ENCODE data around the gene RPL26.
"Not testable (repeated sequence)": the region's sequence is repeated elsewhere in the genome, so short reads cannot be mapped to it uniquely, and the experiment has no call there.

RPL26 gene

DNA sequence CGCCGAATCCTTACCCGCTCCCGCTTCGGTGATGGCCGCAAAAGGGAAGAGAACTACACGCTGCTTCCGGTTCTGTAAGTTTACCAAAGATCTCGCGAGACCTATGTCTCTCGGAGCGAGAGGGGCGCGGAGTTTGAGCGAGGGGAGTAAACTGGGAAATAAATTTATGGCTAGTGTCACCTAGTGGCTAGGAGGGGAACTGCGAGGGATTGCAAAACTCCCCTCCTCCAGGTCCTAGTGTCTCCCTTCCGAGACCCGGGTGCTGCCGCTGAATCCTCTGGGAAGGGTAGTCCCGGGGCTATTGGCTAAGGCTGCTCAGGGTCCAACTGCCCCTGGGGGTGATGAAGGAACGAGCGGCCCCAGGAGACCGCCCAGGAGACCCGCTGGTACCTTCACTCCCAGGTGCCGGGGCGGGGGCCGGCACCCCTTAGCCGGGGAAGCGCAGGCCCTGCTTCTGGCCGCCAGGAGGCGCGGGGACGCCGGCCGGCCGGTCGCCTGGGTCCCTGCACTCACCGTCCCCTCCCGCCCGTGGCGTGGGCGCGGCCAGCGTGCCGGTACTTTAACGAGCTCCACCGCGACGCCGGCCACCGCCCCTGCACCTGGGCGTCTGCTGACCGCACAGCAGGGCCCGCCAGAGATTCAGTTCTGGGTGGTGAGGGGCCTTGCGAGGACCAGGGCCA is at the start of gene RPL26:
Gene RPL26, minus strand, starts transcription at position 51 of the 680 bp plus-strand sequence. CDS start 883 bp downstream, outside the sequence.
- DNase-seq = peak; percentile 100

DNA sequence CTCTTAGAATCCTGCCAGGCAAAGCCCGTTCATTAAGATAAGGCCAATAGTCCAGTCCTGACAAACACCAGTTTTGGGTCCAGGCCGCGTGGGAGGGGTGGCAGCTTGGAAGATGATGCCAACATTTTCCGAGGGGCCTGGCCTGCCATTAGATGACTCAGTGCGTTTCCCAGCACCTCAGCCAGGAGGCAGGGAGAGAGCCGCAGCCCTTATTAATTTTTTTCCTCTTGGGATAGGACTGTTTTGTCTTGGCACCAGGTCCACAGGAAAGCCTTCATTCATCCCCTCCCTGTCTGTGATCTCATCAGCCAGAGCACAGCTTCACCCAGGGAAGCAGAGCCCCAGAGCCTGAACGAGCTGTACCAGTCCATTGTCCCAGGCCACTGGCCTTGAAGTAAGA is 48.0 kb upstream of the RPL26 start:
- DNase-seq = no peak

DNA sequence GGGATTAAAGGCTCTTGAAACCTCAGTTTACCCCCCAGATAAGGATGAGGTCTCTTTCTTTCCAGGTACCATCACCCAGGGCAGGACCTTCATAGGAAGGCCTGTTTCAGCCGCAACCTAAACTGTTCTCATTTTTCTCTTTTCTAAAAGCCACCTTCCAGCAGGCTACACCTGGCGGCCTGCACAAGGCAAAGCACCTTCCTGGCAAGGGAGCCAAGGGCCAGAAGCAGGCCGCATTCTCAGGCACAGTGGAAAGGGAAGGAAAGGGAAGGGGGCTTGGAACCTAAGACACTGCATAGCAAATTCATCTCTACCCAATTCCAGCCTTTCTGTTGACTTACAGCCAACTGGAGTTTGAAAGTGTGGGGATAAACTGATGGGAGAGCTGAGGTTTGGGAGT is 43.8 kb upstream of the RPL26 start:
- no peak for DNase-seq

DNA sequence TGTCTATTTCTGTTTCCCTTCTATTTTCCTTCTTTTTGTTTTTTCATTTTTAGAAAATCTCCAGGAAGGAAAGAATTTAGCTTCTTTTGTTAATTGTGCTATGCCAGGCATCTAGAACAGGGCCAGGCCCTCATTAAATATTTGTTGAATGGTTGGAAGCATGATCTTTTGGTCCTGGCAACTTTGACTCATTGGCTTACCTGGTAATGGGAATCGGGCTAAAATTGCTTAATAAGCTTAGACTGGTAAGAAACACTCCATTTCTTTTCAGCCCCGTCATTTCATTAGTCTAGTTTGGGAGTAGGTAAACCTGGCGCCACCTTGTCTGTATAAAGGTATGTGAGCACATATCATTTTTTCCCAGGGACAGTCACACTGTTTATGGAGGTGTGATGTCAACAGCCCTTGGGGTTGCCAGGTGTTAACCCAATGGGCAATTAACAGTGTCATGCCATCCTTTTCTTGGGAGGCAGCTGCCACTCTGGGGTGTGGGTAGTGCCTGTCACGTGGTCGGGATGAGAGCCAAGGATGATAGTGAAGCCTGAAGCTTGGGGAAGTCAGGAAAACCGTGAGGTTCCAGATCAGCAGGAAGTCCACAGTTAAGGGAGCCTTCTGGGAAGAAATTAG is 43.2 kb upstream of the RPL26 start:
- no peak for DNase-seq

DNA sequence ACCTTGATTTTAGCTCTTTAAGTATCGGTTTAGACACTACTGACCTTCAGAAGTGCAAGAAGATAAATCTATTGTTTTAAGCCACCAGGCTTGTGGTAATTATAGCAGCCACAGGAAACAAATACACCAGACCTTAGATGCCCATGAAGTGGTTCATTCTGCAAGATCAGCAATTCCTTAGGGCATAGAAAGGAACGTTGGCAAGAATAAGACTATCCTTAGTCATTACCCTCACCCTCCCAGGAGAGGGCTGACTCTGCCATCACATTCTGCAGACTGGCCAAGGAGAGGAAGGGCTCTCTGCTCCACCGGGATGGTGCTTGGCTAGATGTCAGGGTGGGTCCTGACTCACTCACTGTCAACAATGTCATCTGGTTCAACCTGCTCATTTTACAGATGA is 38.6 kb upstream of the RPL26 start:
- DNase-seq = no peak

DNA sequence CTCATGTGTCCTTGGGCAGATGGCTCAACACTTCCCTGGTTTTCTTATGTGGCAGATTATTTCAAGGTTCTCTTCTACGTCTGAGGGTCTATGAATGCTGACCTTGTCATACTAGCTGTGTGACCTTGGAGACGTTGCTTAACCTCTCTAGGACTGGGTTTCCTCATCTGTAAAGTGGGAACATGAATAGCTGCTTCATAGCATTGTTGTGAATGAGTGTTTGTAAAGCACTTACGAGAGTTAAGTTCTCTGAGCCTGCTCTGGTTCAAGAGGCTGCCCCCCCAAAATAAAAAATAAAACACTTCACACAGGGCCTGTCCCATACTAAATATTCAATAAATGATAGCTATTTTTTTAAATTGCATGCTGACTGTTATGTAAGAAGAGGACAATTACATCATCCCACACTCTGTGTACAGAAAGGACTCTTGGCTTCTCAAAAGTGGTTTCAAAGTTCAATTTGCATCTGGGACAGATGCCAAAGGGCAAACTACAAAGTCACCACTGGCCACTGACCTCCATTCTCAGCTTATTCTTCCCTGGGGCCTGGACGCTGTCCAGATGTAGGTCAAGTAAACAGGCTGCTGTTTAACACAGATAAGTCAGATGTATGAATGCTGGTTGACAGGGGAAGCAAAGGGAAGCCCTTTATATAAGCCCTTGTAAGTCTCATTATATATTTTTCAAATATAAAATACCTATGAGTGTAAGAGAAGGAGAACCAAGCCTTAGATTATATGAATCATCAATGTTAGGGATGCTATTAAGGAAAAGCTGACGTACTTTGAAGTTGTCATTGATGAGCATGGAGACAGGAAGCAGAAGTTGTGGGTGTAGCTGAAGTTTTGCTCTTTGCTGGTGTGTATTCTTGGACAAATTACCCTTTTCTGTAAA is 37.3 kb upstream of the RPL26 start:
- peak; percentile 29 for DNase-seq

DNA sequence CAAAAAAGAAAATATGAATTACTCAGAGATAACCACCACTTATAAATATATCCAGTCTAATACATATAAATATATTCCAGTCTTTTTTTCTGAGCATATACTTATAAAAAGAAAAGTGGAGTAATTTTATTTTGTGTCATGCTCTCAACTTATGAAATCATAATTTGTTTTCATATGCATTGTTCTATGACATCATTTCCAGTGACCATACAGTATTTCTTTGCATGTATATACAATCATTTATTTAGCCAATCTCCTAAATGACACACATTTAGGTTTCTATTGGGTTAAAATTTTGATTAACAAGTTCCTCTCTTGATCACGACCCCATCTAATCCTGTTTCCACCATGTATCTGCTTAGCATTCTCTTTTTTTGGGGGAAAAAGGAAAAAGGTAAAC is 36.3 kb upstream of the RPL26 start:
- no peak for DNase-seq

DNA sequence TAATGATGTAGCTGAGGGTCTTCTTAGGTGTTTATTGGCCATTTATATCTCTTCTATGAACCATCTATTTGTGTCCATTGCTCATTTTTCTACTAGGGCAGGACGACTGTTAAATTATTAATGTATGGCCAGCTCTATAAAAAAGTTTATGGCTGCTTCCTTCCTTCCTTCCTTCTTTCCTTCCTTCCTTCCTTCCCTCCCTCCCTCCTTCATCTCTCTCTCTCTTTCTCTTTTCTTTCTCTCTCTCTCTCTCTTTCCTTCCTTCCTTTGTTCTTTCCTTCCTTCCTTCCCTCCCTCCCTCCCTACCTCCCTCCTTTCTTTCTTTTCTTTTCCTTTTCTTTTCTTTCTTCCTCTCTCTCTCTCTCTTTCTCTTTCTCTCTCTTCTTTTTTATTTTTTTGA is 35.5 kb upstream of the RPL26 start:
- DNase-seq = no peak

DNA sequence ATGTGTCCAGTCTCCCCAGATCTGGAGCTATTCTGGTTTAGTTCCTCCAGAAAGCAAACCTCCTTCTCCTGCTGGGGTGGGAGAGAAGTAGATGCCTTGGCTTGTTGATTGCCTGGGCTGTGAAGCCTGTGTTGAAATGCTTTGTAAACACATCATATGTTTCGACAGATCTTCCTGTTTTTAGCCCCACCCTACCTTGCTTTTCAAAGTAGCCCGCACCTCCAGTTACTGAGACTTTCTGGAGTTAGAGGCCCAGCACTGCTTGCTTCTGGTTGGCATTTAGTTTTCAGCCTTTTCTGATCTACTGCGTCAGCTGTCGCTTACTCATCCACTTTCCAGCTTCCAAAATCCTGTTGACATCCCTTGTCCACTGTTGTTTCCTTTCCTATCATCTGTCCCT is 34.8 kb upstream of the RPL26 start:
- DNase-seq = no peak

DNA sequence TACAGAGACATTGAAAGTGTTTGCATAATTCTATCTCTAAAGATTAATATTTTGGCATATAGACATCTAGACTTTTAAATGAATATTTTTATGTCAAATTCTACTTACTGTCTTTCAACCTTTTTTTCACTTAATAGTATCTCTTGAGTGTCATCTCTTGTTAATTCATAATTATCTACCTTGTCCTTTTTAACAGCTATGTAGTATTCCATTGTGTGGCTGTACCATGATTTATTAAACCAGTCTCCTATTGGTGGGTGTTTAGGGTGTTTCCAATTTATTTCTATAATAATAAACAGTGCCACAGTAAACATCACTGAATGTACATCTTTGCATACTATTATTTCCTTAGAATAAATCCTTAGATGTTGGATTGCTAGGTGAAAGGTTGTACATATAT is 30.9 kb upstream of the RPL26 start:
- no peak for DNase-seq

DNA sequence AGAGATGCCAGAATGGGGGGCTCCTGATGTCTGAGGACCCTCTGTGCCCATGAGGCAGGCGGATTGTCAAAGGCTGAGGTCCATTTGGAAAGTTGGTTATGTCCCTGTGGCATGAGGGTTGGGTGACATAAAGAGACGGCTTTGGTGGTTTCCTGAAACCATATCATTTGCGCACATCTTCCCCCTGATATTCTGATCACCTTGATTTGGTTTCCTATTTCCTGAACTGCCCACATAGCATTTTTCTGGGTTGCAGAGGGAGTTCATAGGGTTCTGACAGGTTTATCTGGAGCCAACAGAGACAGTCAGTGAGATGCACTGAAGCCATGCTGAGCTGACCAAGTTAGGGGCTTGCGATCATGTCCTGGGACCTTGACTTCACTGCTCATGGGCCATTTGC is 30.3 kb upstream of the RPL26 start:
- no peak for DNase-seq

DNA sequence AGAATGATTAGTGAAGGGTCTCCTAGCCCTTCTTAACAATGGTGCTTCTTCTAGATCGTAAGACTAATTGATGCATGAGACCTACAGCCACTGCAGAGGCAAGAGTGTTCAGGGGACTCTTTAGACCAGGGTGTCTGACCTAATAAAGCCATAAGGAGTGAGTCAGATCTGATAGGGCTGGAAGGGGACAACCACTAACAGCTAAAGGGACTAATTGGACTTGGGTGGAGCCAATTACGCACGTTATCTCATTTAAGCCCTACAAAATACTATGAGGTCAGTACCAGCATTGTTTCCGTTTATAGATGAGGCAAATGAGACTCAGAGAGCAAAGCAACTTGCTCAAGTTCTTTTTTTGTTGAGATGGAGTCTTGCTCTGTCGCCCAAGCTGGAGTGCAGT is 29.1 kb upstream of the RPL26 start:
- DNase-seq = no peak

DNA sequence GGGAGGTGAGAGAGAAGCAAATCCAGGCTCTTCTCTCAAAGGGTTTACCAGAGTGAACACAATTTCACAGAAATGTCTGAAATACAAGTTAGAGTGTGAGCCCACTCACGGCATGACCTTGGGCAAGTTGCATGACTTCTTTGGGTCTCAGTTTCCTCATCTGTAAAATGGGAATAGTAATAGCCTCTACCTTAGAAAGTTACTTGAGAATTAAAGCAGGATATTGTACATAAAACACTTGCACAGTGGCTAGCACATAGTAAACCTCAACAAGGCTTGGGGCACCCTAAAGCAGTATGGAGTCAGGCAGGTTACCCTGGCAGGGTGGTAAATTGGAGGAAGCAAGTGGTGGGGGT is 27.9 kb upstream of the RPL26 start:
- DNase-seq = no peak

DNA sequence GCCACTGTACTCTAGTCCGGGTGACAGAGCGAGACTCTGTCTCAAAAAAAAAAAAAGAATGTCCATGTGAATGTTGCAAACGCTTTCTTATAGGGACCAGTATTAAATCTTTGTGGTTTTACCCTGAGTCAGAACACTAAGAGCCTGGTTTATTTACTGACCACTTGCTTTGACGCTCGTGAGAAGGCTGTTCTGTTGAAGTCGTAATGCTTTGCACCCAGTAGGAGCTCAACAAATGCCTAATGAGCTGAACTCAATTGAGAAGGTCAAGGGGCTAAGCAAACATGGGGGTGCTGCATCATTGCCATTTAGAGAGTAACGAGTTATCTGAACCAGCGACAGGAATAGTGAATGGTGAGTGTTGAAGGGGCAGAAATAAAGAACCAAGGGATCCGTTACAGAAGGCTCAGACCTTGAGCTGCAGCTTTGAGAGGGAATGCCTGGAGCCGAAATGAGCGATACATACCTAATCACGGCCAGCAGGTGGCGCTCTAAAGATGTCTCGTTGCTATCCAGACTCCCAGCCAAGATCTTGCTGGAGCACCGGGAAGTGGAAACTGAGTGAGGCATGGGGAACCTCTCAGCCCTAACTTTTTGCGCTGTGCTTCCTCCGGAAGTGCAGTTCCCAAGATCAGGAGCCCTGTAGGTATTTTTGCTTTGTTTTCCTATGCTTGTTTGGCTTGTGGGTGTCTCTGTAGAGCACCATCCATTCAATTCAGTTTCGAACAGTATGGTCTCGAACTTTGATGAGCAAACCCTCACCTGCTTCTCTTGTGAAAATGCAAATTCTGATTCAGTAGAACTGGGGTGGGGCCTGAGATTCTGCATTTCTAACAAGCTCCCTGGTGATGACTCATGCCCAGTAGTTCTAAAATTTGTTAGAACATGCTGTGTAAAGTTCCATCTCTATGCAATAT is 27.2 kb upstream of the RPL26 start:
- peak; percentile 96 for DNase-seq

DNA sequence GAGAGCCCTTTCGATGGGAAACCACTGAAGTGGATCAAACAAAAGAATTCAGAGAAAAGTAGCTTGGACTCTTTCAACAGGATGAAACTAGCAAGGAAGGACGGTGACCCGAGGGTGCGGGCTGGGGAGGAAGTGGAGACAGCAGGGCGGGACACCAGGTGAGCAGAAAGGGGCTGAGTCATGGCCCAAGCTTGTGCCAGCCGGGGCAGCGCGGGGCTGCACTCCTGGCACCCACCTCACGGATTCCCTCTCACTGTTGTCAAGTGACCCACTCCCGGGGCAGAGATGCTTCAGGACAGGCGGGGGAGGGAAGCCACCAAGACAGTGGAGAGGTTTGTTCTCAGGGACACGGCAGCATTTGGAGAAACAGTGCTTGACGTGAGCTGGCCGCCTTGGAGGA is 25.4 kb upstream of the RPL26 start:
- DNase-seq = no peak

DNA sequence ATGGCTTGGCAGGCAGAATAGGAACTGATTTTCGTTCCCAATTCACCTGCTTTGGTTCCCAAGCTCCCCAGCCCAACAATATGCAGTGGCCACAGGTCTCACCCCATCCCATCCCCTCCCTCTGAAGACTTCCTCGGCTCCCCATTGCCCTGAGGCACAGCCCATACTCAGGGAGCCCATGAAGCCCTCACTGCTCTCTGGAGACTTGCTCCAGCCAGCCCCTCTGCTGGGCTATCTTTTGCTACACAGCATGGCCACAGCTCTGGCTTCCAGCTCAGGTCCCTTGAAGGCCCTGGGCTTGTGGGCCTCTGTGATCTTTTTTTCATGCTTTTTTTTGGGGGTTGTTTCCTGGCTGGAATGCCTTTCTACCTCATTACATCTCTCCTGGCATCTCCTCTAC is 23.2 kb upstream of the RPL26 start:
- DNase-seq = no peak

DNA sequence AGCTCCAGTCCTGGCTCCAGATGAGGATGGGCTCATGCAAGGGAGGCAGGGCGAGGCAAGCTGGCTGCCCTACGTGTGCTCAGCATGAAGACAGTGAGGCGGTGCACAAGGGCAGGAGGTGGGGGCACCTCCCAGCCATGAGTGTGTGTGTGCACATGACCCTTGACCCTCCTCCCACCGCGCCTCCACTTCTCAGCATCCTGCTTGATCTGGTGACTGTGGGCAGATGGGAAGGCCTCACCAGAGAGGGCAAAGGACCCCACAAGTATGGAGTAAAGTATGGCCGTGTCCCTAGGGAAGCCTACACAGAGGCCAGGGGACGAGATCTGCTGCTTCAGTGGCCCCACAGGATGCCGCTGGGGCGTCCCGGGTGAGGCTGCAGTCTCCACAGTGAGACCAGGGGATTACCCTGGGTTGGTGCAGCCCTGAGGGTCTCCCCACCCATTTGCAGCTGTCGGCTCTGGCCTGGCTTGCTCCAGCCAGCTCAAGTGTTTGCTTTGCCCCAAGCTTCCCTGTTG is 22.6 kb upstream of the RPL26 start:
- no peak for DNase-seq

DNA sequence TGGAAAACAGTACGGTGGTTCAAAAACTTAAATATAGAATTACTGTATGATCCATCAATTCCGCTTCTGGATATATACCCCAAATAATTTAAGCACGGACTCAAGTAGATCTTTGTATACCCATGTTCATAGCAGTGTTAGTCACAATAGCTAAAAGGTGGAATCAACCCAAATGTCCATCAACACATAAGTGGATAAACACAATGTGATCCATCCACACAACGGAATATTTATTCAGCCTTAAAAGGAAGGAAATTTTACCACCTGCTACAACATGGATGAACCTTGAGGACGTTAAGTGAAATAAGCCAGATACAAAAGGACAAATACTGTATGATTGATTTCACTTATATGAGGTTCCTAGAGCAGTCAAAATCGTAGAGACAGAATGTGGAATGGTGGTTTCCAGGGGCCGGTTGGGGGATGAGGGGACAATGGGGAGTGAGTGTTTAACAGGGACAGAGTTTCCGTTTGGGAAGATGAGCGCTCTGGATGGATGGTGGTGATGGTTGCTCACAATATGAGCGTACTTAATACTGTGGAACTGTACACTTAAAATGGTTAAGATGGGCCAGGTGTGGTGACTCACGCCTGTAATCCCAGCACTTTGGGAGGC is 20.0 kb upstream of the RPL26 start:
- DNase-seq = no peak

DNA sequence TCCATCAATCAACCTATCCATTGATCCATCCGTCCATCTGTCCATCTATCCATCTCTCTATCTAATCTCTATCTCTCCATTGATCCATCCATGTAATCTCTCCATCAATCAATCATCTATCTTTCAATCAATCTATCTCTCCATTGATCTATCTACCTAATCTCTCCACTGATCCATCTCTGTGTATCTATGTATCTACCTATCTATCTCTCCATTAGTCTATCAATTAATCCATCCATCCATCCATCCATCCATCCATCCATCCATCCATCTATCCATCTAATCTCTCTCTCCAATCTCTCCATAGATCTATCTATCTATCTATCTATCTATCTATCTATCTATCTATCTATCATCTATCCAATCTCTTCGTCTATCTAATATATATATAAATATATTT is 18.1 kb upstream of the RPL26 start:
- no peak for DNase-seq

DNA sequence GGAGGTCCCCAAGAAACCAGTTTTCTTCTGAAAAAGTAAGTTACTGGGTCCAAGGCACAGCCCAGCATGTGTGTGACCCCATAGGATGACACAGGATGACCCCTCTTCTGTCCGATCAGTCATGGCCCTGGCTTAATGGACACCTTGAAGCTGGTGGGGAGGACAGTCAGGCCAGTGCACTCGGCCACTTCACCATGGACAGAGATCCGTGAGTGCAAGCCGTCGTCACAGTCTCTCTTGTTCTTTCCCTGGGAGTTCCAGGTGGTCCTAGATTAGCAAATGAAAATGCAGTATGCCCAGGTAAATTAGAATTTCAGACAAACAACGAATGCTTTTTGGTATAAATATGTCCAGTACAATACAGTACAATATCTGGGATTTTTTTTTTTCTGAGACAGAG is 16.0 kb upstream of the RPL26 start:
- no peak for DNase-seq

DNA sequence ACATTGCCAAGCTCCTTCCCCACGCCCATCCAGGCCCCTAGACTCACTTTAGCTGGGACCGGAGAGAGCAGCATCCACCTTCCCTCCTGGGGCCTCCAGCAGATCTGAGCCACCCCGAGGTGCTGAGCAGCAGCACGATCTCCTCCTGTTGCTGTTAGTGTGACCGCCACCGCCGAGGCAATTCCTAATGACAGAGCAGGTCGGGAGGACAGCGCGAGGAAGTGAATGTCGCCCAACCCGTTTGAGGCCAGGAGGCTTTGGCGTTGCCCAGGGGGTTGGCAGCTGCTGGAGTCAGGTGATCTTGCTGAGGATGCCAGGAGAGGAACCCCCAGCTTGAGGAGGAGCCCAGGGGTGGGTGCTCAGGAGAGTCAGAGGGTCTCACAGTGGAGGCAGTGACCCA is 14.6 kb upstream of the RPL26 start, which contains the start of gene RNF222:
Gene RNF222, minus strand, starts transcription at position 192 of the 400 bp plus-strand sequence. CDS start 4,366 bp downstream, outside the sequence.
- DNase-seq = no peak

DNA sequence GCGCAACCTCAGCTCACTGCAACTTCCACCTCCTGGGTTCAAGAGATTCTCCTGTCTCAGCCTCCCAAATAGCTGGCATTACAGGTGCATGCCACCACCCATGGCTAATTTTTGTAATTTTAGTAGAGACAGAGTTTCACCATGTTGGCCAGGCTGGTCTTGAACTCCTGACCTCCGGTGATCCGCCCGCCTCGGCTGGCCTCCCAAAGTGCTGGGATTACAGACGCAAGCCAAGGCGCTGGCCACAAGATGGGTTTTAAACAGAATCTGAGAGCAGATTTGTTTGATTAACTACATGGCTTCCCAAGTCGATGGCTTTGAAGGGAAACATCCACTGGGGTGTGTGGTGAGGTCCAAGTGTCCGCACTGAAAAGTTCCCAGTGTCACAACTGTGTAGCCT is 11.5 kb upstream of the RPL26 start:
- DNase-seq = not testable (repeated sequence)

Data from eye (tissue), 1 donor.